ENCODE data around the gene FAM120B.

The FAM120B gene

DNA sequence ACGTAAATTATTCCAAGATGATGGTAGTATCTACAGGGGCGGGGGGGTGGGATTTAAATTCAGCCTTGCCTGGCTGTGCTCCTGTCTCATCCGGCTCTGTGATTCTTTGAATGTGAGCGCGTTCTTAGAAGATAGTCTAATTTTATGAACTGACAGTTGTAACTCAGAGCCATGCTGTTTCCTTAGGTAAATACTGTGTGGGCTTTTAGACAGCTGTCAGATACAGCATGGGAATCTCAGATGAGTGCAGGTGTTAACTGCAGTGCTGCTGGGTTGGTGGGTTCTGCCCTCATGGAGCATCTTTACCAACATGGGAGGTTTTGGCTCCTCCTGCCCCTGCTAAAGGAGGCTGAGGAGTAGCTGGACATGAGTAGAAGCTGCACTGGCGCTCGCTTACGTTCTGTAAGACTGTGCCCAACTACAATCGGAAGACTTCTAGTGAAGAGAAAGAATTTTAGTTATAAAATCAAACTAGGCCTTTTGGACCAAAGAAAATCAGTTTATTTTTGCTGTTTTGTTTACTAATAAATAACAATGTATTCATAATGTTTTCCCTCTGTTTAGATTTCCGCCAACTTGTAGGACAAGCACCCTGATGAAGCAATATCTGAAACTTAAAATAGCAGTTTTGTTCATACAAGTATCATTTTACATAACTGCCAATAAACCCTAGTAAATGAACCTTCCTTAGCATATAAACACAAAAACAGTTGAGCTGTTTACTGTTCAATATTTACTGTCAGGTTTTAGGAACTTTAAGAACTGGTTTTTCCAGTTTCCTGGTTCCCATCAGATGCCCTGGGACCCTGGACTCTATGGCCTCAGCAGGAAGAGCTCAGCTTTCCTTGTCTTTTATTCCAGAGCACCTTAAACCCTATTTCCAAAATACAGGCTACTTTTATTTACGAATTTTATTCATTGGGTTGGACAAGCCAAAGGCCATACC, 66.1 kb downstream of the FAM120B start:
- TF ChIP-seq, protein P1, sequence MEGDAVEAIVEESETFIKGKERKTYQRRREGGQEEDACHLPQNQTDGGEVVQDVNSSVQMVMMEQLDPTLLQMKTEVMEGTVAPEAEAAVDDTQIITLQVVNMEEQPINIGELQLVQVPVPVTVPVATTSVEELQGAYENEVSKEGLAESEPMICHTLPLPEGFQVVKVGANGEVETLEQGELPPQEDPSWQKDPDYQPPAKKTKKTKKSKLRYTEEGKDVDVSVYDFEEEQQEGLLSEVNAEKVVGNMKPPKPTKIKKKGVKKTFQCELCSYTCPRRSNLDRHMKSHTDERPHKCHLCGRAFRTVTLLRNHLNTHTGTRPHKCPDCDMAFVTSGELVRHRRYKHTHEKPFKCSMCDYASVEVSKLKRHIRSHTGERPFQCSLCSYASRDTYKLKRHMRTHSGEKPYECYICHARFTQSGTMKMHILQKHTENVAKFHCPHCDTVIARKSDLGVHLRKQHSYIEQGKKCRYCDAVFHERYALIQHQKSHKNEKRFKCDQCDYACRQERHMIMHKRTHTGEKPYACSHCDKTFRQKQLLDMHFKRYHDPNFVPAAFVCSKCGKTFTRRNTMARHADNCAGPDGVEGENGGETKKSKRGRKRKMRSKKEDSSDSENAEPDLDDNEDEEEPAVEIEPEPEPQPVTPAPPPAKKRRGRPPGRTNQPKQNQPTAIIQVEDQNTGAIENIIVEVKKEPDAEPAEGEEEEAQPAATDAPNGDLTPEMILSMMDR (IDR thresholded peaks at IDR 0.05; ENCODE audit: borderline replicate concordance, control extremely low read depth, extremely low read depth, insufficient read depth, missing control alignments): no peak
- in situ Hi-C loops (cut with MboI; ENCODE audit: low sequenced_read_pairs, unreplicated experiment): no loop called here
- no peak for DNase-seq (ENCODE audit: low spot score)

DNA sequence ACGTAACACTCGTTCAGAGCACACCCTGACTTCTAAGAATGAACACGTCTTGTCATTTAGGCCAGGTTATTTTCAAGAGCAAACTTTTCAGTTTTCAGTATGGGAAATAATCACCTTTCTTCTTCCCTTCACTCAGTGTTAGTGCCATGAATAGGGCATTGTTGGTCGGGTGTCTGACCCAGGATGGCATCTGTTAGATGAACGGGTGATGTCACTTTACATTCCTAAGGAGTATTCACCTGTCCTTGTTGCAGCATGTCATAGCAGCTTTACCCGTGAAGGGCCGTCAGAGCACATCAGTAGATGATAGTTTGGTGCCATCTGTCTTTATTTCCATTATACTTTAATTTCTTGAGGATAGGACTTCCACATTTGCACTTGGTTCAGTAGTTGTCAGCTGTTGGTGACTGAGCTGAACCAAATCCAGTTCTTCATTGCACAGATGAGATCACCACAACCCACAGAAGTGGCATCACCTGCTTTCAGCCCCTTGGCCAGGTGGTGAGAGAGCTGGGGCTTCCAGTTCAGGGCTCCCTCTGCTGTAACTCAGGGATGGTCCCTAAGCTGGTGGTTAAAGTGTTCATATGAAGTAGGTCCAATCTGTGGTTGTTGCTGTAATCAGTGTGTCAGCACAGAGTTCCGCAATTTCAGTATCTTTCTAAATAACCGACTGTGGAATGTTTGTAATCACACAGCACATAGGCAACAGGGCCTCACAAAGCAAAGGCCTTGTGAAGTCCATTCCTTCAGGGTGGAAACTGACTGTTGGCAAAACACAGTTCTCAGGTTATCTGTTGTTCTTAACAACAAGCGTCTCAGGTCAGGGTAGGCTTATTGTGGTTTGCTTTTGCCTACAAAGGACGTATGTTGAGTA, 68.2 kb downstream of the FAM120B start:
- no peak for DNase-seq (ENCODE audit: low spot score)
- TF ChIP-seq, protein P1 (IDR thresholded peaks at IDR 0.05; ENCODE audit: borderline replicate concordance, control extremely low read depth, extremely low read depth, insufficient read depth, missing control alignments): no peak
- in situ Hi-C loops (cut with MboI; ENCODE audit: low sequenced_read_pairs, unreplicated experiment): no loop called here

DNA sequence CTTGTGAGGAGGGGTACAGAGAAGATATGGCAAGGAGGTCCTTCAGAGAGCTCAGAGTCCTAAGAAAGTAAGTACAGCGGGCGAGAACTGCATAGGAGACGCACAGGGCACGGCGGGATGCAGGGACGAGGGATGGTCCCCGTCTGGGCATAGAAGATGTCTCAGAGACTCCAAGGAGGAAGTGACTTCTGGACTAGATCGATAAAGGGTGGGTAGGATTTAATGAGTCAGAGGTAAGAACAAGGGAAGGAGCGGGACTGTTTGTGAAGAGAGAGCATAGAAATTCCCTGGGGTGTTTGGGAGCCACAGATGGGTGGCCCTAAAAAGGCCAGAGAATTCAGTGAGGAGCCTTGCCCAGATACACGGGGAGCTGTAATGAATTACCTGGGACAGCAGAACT, 69.1 kb downstream of the FAM120B start:
- DNase-seq (ENCODE audit: low spot score): no peak
- in situ Hi-C loops (cut with MboI; ENCODE audit: low sequenced_read_pairs, unreplicated experiment): no loop called here
- TF ChIP-seq, protein P1 (IDR thresholded peaks at IDR 0.05; ENCODE audit: borderline replicate concordance, control extremely low read depth, extremely low read depth, insufficient read depth, missing control alignments): no peak

DNA sequence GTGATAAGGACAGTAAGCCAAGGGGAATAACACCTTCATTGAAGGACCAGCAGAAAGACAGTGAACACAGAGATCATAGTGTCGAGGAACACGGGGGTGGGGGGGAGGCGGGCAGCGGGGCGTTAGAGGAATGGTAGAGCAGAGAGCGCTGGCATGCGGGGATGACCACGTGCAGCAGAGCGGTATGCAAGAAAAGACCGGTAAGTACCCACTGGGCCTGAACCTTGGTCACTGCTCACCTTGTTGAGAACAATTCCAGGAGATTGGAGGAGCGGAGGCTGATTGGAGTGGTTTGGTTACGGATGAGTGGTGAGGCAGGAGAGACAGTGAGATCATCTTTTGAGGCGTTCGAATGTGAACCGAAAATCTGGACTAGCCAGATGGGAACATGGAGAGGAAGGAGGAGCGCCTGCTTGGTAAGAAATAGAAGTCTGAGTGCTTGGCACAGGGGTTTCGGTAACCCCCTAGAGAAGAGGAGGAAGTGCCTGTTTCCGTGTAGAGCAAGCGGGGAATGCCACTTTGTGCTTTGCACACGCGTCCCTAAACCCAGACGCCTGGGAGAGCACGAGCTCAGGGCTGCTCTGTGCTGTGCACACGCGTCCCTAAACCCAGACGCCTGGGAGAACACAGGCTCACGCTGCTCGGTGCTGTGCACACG, 70.0 kb downstream of the FAM120B start:
- DNase-seq (ENCODE audit: low spot score): no peak
- in situ Hi-C loops (cut with MboI; ENCODE audit: low sequenced_read_pairs, unreplicated experiment): no loop called here
- TF ChIP-seq, protein P1 (IDR thresholded peaks at IDR 0.05; ENCODE audit: borderline replicate concordance, control extremely low read depth, extremely low read depth, insufficient read depth, missing control alignments): no peak

DNA sequence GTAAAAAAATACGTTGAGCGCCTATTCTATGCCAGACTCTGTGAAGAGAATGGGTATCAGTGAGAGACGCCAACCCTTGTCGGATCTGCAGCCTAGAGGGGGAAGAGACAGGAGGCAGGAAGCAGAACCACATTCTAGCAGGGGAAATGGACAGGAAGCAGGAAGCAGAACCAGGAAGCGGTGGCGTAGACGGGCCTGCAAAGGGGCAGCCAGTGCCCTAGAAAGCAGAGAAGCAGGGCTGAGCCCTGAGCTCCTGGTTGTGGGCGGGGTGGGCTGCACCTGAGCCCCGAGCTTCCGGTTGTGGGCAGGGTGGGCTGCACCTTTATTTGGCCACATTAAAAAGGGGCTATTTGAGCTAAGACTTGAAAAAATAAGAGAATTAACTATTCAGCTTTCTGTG, 71.9 kb downstream of the FAM120B start:
- in situ Hi-C loops (cut with MboI; ENCODE audit: low sequenced_read_pairs, unreplicated experiment): no loop called here
- no peak for DNase-seq (ENCODE audit: low spot score)

More for the DNA sequence above, 71.9 kb downstream of the FAM120B start:
- TF ChIP-seq, protein P1 (IDR thresholded peaks at IDR 0.05; ENCODE audit: borderline replicate concordance, control extremely low read depth, extremely low read depth, insufficient read depth, missing control alignments): no peak
